ENCODE measurements around the gene S100A14. TPM values are rescaled to one million over a fixed set of nuclear protein-coding genes. Genes with fewer than 3 reads are reported as not detected.

The S100A14 gene
- total and polyA plus RNA-seq, 2 of the 13 experiments (the other 11 are each of a cell fraction or from before 2014, with no cell fraction given) = 1.4 to 7.7 TPM

- TF ChIP-seq, protein P1, sequence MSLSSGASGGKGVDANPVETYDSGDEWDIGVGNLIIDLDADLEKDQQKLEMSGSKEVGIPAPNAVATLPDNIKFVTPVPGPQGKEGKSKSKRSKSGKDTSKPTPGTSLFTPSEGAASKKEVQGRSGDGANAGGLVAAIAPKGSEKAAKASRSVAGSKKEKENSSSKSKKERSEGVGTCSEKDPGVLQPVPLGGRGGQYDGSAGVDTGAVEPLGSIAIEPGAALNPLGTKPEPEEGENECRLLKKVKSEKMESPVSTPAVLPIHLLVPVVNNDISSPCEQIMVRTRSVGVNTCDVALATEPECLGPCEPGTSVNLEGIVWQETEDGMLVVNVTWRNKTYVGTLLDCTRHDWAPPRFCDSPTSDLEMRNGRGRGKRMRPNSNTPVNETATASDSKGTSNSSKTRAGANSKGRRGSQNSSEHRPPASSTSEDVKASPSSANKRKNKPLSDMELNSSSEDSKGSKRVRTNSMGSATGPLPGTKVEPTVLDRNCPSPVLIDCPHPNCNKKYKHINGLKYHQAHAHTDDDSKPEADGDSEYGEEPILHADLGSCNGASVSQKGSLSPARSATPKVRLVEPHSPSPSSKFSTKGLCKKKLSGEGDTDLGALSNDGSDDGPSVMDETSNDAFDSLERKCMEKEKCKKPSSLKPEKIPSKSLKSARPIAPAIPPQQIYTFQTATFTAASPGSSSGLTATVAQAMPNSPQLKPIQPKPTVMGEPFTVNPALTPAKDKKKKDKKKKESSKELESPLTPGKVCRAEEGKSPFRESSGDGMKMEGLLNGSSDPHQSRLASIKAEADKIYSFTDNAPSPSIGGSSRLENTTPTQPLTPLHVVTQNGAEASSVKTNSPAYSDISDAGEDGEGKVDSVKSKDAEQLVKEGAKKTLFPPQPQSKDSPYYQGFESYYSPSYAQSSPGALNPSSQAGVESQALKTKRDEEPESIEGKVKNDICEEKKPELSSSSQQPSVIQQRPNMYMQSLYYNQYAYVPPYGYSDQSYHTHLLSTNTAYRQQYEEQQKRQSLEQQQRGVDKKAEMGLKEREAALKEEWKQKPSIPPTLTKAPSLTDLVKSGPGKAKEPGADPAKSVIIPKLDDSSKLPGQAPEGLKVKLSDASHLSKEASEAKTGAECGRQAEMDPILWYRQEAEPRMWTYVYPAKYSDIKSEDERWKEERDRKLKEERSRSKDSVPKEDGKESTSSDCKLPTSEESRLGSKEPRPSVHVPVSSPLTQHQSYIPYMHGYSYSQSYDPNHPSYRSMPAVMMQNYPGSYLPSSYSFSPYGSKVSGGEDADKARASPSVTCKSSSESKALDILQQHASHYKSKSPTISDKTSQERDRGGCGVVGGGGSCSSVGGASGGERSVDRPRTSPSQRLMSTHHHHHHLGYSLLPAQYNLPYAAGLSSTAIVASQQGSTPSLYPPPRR (CRISPR knock-in tag; IDR thresholded peaks at IDR 0.05; ENCODE audit: borderline replicate concordance) = no peak
- TF ChIP-seq NFIB (CRISPR knock-in tag; IDR thresholded peaks at IDR 0.05; ENCODE audit: borderline replicate concordance) = no peak
- TF ChIP-seq TEAD3 (CRISPR knock-in tag; optimal IDR thresholded peaks at IDR 0.05; ENCODE audit: borderline replicate concordance) = peak; percentile 17
- TF ChIP-seq, protein P2, sequence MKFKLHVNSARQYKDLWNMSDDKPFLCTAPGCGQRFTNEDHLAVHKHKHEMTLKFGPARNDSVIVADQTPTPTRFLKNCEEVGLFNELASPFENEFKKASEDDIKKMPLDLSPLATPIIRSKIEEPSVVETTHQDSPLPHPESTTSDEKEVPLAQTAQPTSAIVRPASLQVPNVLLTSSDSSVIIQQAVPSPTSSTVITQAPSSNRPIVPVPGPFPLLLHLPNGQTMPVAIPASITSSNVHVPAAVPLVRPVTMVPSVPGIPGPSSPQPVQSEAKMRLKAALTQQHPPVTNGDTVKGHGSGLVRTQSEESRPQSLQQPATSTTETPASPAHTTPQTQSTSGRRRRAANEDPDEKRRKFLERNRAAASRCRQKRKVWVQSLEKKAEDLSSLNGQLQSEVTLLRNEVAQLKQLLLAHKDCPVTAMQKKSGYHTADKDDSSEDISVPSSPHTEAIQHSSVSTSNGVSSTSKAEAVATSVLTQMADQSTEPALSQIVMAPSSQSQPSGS (CRISPR knock-in tag; IDR thresholded peaks at IDR 0.05) = no peak
- no peak for TF ChIP-seq TRIM24 (CRISPR knock-in tag; IDR thresholded peaks at IDR 0.05)
- TF ChIP-seq ZNF446 (CRISPR knock-in tag; IDR thresholded peaks at IDR 0.05) = no peak
- TF ChIP-seq ZNF343 (CRISPR knock-in tag; IDR thresholded peaks at IDR 0.05) = no peak
- TF ChIP-seq TIGD3 (CRISPR knock-in tag; IDR thresholded peaks at IDR 0.05; ENCODE audit: borderline replicate concordance) = no peak
- no peak for TF ChIP-seq GTF3A (CRISPR knock-in tag; conservative IDR thresholded peaks at IDR 0.05)
- TF ChIP-seq ZNF737 (CRISPR knock-in tag; IDR thresholded peaks at IDR 0.05; ENCODE audit: borderline replicate concordance) = no peak
- TF ChIP-seq POGZ (CRISPR knock-in tag; IDR thresholded peaks at IDR 0.05) = peak; percentile 37; the same call in 1 of the 2 replicates
- no peak for TF ChIP-seq KDM6A (CRISPR knock-in tag; IDR thresholded peaks at IDR 0.05; ENCODE audit: low read depth)
- TF ChIP-seq REPIN1 (CRISPR knock-in tag; IDR thresholded peaks at IDR 0.05; ENCODE audit: borderline replicate concordance, low read depth) = no peak
- no peak; the same call in 1 of the 2 replicates for TF ChIP-seq ZNF790 (CRISPR knock-in tag; IDR thresholded peaks at IDR 0.05; ENCODE audit: borderline replicate concordance)
- TF ChIP-seq SP2 (CRISPR knock-in tag; IDR thresholded peaks at IDR 0.05) = 0 out of 2 replicates have a peak, but pooled peaks have one; percentile 39
- TF ChIP-seq, protein P3, sequence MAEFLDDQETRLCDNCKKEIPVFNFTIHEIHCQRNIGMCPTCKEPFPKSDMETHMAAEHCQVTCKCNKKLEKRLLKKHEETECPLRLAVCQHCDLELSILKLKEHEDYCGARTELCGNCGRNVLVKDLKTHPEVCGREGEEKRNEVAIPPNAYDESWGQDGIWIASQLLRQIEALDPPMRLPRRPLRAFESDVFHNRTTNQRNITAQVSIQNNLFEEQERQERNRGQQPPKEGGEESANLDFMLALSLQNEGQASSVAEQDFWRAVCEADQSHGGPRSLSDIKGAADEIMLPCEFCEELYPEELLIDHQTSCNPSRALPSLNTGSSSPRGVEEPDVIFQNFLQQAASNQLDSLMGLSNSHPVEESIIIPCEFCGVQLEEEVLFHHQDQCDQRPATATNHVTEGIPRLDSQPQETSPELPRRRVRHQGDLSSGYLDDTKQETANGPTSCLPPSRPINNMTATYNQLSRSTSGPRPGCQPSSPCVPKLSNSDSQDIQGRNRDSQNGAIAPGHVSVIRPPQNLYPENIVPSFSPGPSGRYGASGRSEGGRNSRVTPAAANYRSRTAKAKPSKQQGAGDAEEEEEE (CRISPR knock-in tag; IDR thresholded peaks at IDR 0.05; ENCODE audit: borderline replicate concordance) = no peak
- no peak for TF ChIP-seq ZBTB44 (CRISPR knock-in tag; IDR thresholded peaks at IDR 0.05)
These were observed 11.8 kb upstream of the S100A14 start, which contains the start of gene S100A1 (continued) for GRCh38 chr1:153627715-153628626.

Measured in HepG2 (cell line).